ELR (cell line): ENCODE results near the gene PCK1.

Source experiments
- DNase-seq: peaks from one replicate; pipeline ENCODE4 v3.0.0-alpha.2; 2015; ENCODE audit warnings: low read depth

The PCK1 gene

GRCh38 chr20:57589728-57590484, 29.0 kb downstream of the PCK1 start:
- no peak for DNase-seq

- no peak for DNase-seq
Observed at GRCh38 chr20:57590485-57591288, 29.8 kb downstream of the PCK1 start.

DNA sequence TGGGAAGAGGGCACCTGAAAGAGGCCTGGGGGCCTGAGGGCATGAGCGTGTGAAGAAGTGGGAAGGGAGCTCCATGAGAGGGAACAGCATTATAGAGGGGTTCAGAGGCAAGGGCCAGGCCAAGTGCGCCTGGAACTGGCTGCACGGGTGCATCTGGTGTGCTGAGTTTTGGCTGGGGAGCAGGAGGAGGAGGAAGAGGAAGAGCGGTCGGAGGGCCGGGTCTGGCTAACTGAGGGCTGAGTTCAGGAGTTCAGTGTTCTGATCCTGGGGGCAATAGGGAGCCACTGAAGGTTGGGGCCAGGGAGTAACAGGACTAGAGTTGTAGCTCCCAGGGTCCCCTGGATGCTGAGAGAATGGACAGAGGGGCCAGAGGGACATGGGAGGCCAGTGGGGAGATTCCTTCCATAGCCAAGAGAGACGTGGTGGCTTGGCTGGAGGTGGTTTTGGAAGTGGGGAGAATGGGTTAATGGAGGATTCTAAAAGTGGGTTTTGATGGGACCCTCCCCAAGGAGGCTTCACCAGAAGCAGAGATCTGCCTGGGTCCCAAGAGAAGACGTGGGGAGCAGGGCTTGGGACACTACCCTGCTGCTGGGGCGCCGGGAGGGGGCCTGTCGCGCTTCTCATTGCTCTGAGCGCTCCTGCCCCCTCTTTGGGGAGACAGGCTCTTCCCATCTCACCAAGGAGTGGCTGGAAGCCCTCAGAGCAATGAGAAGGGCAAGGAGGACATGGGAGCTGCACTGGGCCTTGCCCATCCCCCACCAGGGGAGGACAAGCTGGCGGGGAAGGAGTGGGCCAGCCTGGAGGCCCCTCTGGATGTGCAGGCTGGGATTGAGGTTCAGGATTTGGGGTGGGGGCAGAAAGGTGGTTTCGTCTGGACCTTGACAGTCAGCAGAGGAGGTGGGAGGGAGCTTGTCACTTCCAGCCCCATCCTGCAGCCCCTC, 30.6 kb downstream of the PCK1 start:
- no peak for DNase-seq

DNA sequence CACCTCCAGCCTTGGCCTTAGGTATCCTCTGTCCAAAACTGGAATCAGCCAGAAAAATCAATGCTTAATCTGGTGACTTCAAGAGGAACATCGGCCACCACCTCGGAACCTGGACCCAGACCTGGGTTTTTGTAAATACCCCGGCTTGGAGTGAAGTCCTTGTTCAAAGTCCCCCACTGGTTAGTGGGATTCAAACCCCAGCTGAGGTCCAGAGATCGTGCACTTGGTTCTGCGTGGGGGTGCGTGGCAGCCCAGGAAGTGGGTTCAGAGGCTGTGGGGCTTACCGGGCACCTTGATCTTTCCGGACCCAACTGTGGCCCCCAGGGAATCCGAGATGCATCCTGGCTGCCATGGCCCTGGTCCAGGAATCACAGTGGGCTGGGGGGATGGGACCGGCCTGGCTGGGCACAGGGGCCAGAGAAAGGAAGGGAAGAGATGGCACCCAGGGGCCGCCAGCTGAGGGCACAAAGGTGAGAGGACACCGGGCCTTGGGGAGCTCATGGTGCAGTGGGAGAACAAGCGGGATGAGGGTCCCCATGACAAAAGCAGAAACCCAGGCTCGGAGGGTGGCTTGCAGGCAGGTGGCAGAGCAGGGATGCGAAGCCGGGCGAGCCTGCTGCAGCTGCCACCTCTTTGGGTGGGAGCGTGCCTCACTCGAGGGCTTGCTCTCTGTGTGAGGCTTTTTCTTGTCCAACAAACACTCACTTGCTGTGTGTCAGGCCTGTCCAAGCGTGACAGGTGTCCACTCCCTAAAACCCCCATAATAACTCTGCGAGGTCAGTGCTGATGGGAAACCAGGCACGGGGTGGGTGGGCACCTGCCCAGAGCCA, 31.6 kb downstream of the PCK1 start:
- no peak for DNase-seq

- DNase-seq, result no peak
Observed at GRCh38 chr20:57593134-57593886, 32.4 kb downstream of the PCK1 start.

DNA sequence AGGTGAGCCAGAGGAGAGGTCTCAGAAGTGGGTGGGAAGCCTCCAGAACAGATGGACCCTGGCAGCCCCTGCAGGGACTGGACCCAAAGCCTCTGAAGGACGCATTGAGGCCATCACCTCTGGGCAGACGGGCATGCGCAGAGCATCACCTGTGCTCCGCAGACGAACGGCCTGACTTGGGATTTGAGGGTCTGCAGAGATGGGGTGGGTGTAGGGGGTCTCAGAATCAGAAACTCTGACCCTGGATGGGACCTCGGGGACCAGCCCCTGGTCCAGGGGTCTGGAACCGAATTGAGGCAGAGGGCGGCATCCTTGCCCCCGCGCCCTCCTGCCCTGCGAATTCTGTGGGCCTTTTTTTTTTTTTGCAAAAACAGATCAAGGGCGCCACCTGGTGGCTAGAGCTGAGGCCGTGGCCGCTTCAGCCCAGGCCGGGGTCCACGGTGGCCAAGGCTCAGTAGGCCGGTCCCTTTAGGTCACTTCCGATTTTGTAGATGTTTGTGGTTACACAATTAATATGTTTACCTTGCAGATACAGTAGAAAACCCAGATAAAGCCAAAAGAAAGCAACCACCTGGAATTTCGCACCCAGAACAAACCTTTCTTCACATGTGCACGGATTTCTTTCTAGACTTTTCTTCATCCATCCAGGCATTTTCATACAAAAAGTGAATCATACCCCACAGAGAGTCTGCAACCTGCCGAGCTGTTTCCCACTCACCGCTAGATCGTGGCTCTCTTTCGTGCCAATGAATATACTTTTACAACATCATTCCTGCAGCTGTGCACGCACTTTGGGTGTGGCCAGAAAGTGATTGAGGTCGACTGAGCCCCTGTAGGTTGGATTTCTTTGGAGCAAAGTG, 33.4 kb downstream of the PCK1 start:
- DNase-seq, result peak; percentile 57

DNA sequence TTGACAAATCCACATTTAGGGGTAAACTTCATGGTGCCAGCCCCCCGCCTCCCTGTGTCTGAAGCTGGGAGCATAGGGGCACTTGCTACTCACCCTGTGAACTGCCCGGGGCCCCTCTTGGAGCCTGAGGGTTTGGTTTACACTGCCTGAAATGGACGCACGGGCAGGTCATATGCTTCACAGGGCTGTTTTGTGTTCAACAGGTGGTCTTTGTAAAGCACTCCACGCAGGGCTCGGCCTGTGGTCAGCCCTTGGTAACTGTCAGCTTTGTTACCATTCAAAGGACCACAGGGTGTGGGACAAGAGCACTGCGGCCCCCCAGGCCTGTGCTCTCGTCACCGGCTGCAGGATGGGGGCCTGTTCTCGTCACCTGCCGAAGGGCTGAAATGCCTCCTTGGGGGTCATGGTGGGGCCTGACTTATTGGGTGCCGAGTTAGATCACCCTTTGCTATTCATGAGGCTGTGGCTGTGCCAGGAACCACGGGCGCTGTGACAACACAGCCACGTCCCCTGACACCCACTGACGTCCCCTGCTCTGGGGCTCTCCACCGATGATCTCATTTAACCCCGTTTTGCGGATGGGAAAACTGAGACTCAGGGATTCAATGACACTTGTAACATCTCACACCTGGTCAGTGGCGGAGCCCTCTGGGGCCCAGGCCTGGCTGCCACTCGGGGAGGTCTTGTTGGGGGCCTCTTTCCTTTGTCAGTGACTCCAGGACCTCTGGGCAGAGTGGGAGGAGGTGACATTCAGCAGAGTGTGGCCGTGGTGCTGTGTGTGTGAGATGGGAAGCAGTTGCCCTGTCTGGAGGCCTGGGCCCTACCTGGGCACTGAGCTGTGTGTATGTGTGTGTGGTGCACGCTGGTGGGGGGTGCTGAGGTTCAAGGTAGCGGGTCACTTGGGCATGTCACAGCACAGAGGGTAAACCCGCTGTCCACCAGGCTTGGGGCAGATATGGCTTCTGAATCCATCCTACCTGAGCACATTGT, 34.4 kb downstream of the PCK1 start:
- no peak for DNase-seq

DNA sequence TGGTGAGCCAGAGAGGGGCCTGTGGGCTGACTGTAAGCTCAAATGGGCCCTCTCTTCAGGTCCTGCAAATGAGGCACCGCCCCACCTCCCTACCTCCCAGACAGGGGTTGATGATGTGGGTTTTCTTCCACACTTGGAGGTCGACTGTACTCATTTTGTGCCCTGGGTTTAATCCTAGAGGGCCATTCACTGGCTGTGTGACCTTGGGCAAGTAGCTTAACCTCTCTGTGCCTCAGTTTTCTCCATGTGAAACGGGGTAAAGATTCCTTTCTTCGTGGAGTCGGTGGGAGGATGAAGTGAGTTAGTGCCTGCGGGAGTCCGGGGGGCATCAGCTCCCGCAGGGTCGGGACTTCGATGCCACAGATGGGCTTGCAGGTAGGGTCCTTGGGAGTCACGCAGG, 35.4 kb downstream of the PCK1 start:
- DNase-seq, result no peak

DNA sequence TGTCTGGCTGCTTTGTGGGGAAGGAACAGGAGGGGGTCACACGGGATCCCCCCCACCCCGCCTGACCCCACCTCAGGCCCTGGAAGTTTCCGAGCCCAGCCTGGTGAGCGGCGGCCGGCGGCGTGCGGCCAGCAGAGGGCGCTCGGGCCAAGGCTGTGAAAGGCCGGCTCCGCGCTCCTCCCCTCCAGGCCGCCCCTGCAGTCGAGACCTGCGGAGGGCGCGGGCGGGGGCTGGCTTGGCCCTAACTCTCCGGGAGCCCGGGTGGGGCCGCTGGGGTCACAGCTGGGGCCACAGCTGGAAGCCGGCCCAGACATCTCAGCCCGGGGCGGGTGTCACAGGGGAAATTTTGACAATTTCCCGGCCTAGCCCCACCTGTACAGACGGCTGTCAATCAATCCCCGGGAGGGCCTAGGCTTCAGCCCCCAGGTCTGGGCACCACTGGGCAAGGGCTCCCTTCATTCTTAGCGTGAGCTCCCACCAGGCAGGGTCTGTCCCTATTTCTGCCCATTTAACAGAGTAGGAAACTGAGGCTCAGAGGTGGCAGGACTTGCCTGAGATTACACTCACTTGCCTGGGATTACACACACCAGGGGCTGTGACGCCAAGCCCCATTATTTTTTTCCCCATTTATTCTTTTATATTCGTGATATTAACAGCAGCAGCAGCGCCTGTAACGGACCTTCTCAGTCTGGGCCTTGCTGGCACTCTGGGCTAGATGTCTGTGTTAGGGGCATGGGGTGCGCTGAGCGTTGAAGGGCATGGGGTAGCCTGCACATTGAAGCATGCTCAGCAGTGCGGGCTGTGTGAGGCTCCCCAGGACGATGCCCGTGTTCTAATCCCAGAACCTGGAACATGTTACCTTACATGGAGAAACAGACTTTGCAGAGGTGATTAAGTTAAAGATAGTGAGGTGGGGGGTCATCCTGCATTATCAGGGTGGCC, 36.4 kb downstream of the PCK1 start:
- peak; percentile 68 for DNase-seq

DNA sequence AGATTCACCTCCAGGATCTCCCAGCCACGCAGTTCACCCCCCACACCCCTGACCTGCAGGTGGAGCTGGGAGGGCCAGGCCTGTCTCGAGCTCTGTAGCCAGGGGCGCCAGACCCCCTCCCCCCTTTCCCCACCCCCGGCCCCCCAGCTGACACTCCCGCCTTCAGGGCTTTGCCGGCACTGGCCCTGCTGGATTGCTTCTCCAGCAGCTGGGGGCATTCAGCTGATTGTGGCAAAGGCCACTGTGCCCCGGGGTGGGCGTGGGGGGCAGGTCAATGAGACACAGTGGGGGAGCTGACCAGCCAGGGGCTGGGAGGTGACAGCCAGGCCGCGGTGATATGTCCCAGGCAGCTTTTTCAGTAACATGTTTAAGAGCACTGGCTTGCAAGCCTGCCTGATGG, 37.1 kb downstream of the PCK1 start:
- no peak for DNase-seq

- DNase-seq, result no peak
Observed at GRCh38 chr20:57598491-57598890, 37.6 kb downstream of the PCK1 start.

DNA sequence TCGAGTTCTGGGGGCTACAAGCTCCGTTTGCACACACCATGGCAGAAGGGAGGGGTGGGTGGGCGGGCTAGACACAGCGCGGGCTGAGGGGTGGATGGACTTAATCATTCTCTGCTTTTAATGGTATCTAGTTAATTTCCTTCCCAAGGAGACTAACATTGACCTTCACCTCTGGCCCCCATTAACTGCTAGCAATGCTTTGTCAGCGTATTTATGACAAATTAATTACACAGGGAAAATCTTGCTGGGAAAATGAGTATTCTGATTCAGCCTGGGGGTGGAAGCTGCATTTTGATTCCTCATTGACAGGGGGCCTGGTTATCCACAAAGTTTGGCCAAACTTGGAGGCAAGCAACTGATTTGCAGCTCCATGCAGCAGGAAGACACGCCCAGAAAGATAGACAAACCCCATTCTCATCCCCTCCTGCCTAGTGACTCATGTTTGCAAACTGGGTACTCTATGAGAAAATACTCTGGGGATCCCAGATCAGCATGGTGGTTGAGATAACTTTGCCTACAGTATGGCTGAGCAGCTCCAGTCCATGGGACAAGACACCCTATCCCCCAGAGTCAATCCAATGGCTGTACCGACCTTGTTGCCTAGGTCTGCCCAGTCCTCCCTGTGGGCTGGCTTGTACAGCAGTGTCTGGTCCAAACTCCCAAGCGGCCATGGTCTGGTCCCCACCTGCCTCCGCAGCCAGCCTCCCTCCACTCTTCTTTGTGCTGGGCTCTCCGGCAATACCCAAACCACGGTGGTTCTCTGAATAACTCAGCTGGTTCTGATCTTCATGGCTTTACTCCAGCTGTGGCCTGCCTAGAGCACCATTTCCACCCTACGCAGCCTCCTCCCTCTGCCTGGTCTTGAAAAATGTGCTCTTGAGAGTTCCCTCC, 39.7 kb downstream of the PCK1 start:
- DNase-seq, result peak; percentile 48

DNA sequence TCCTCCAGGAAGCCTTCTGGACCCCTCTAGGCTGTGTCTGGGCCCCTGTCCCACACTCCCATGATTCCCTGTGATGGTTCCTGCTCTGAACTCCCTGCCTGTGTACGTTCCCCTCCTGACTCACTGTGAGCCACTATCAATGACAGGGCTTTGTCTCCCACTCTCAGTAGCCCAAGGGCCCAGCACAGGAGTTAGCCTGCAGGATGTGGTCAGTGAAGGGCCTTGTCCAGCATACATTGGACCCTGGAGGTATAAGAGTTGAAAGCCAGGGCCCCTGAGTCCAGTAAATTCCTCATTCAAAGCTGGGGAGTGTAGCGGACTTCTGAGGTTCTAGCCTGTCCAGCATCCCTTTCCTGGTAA, 40.3 kb downstream of the PCK1 start:
- peak; percentile 68 for DNase-seq

GRCh38 chr20:57601737-57602136, 40.8 kb downstream of the PCK1 start:
- DNase-seq, result no peak

DNA sequence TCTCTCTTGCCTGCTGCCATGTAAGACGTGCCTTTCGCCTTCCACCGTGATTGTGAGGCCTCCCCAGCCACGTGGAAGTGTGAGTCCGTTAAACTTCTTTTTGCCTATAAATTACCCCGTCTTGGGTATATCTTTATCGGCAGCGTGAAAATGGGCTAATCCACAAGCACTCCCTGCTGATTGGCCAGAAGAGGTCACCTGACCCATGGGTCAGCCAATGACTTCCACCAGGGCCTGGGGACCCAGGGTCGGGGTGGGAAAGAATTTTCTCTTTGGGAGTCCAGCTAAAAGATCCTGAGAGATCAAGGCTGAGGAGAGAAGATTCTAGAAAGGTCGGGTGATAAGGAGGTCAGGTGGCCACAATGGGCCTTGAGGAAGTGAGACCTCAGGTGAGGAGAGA, 42.2 kb downstream of the PCK1 start:
- DNase-seq, result no peak

- no peak for DNase-seq
Observed at GRCh38 chr20:57605045-57605444, 44.1 kb downstream of the PCK1 start.
